Panc1 (cell line): Measurements from ENCODE around the gene NGF. TPM values are rescaled to one million over a fixed set of nuclear protein-coding genes. Genes with fewer than 3 reads are reported as not detected.

Experiments used
- ATAC-seq: fragments of 200-7000 bp; cut with Tn5 transposase; 2 replicates; pipeline ENCODE4 v1.9.1; 2020; ENCODE audit warnings: mild to moderate bottlenecking, moderate library complexity
- BruUV-seq: library from RNA; stranded (reverse); fragments of 400-500 nt; replicated peaks from 2 replicates; lab custom pipeline; 2021; lab: Mats Ljungman, UMichigan
- CTCF ChIA-PET: fragments of 300-600 bp; sonication (Branson Sonifier 250); formaldehyde crosslinking; loops from one replicate; lab custom pipeline; 2022; ENCODE audit warnings: antibody characterized with exemption; lab: Charles Lee
- POLR2A ChIA-PET: fragments of 300-600 bp; sonication (Branson Sonifier 250); formaldehyde crosslinking; loops from one replicate; lab custom pipeline; 2022; ENCODE audit warnings: antibody characterized with exemption; lab: Charles Lee
- DNase-seq: peaks from one replicate; pipeline ENCODE4 v3.0.0-alpha.2; 2010; ENCODE audit warnings: low read depth, low spot score
- H3K27ac ChIP-seq: 2 replicates; pipeline ENCODE4 v1.5.1; 2011; ENCODE audit warnings: mild to moderate bottlenecking, low read length, inconsistent platforms
- H3K27me3 ChIP-seq: fragments of 200-500 bp; sonication (Bioruptor generic); 2 replicates; pipeline ENCODE4 v1.6.0; 2014; ENCODE audit warnings: low read length, inconsistent platforms; ENCODE audit not compliant: control insufficient read depth, insufficient read depth
- H3K36me3 ChIP-seq: fragments of 200-500 bp; sonication (Bioruptor generic); 2 replicates; pipeline ENCODE4 v1.5.1; 2014; ENCODE audit warnings: inconsistent platforms, mild to moderate bottlenecking, low read length, moderate library complexity; ENCODE audit not compliant: control insufficient read depth, insufficient read depth
- H3K4me1 ChIP-seq: 2 replicates; pipeline ENCODE4 v1.5.1; 2011; ENCODE audit warnings: inconsistent platforms, mild to moderate bottlenecking, low read length, moderate library complexity; ENCODE audit not compliant: control insufficient read depth, insufficient read depth
- H3K4me3 ChIP-seq, 2 experiments: 2 replicates each; pipeline ENCODE4 v1.5.1; 2011 to 2012; ENCODE audit warnings: low read depth in 2 of 2, low read length in 2 of 2, mild to moderate bottlenecking in 2 of 2, inconsistent platforms in 1 of 2, moderate library complexity in 1 of 2
- H3K9me3 ChIP-seq: fragments of 200-500 bp; sonication (Bioruptor generic); 2 replicates; pipeline ENCODE4 v1.5.1; 2014; ENCODE audit warnings: low read depth, mild to moderate bottlenecking, inconsistent platforms, low read length, moderate library complexity; ENCODE audit not compliant: control insufficient read depth, insufficient read depth
- POLR2AphosphoS5 ChIP-seq: IDR thresholded peaks from 2 replicates; pipeline ENCODE4 v1.6.1; 2012; ENCODE audit warnings: mild to moderate bottlenecking, low read depth, low read length, moderate library complexity
- SIN3A ChIP-seq: IDR thresholded peaks from 2 replicates; pipeline ENCODE4 v1.6.1; 2012; ENCODE audit warnings: low read depth, mild to moderate bottlenecking, low read length, moderate library complexity, borderline replicate concordance; ENCODE audit not compliant: insufficient read depth
- TCF7L2 ChIP-seq: IDR thresholded peaks from 2 replicates; pipeline ENCODE4 v1.6.1; 2011; ENCODE audit warnings: mild to moderate bottlenecking, low read depth, low read length, inconsistent platforms
- in situ Hi-C: cut with HindIII; loops from 2 replicates; pipeline ENCODE4 v1.10.0; 2016; ENCODE audit warnings: low sequenced_read_pairs, low pct_unique_long_range_greater_than_20kb
- intact Hi-C: fragments of 100-400 bp; cut with micrococcal nuclease; formaldehyde crosslinking; loops from one replicate; pipeline ENCODE4 v1.10.0; 2022; ENCODE audit not compliant: unreplicated experiment
- total RNA-seq: library from RNA; stranded (reverse); gene quantifications from one replicate; pipeline ENCODE4 v1.2.1, GENCODE V29; 2021; ENCODE audit not compliant: unreplicated experiment
- TF ChIP-seq, protein P1 (sequence below), 2 experiments: IDR thresholded peaks; 2 replicates each; pipeline ENCODE4 v1.6.1; 2011 to 2012; ENCODE audit warnings: low read depth in 2 of 2, control low read depth in 1 of 2, low read length in 1 of 2, mild to moderate bottlenecking in 1 of 2, moderate library complexity in 1 of 2; ENCODE audit not compliant: insufficient read depth in 1 of 2
- TF ChIP-seq, protein P2 (sequence below): fragments of 450-650 bp; IDR thresholded peaks from 2 replicates; pipeline ENCODE4 v1.5.1; 2017; ENCODE audit warnings: mild to moderate bottlenecking

The NGF gene
- total RNA-seq, 1 experiment from 2014 or later = not detected

DNA sequence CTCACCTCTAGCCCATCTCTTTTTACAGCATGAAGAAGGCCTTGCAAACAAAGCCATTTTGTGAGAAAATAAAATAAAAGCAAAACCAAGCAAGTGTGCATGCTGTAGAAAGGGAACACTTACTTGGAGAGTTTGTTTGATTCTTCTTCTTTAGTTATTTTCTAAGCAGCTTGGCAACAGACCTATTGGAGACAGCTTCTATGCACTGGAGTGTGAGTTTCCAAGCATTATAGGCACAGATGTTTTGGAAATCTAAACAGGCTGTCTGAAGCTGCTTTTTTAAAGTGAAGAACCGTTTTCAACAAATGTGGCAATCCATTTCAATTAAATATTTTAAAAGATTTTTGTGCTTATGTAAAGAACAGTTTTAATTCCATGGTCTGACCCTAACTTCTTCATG lies 76.6 kb downstream of the NGF start:
- H3K27me3 ChIP-seq = no peaks in the 10 kb centered on the region
- no peak for TF ChIP-seq TCF7L2
- TF ChIP-seq, protein P1, sequence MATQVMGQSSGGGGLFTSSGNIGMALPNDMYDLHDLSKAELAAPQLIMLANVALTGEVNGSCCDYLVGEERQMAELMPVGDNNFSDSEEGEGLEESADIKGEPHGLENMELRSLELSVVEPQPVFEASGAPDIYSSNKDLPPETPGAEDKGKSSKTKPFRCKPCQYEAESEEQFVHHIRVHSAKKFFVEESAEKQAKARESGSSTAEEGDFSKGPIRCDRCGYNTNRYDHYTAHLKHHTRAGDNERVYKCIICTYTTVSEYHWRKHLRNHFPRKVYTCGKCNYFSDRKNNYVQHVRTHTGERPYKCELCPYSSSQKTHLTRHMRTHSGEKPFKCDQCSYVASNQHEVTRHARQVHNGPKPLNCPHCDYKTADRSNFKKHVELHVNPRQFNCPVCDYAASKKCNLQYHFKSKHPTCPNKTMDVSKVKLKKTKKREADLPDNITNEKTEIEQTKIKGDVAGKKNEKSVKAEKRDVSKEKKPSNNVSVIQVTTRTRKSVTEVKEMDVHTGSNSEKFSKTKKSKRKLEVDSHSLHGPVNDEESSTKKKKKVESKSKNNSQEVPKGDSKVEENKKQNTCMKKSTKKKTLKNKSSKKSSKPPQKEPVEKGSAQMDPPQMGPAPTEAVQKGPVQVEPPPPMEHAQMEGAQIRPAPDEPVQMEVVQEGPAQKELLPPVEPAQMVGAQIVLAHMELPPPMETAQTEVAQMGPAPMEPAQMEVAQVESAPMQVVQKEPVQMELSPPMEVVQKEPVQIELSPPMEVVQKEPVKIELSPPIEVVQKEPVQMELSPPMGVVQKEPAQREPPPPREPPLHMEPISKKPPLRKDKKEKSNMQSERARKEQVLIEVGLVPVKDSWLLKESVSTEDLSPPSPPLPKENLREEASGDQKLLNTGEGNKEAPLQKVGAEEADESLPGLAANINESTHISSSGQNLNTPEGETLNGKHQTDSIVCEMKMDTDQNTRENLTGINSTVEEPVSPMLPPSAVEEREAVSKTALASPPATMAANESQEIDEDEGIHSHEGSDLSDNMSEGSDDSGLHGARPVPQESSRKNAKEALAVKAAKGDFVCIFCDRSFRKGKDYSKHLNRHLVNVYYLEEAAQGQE (IDR thresholded peaks at IDR 0.05; ENCODE audit: insufficient read depth in 1 of 2, low read depth in 2 of 2, low read length in 1 of 2) = no peak
- TF ChIP-seq SIN3A = no peak
- TF ChIP-seq, protein P2, sequence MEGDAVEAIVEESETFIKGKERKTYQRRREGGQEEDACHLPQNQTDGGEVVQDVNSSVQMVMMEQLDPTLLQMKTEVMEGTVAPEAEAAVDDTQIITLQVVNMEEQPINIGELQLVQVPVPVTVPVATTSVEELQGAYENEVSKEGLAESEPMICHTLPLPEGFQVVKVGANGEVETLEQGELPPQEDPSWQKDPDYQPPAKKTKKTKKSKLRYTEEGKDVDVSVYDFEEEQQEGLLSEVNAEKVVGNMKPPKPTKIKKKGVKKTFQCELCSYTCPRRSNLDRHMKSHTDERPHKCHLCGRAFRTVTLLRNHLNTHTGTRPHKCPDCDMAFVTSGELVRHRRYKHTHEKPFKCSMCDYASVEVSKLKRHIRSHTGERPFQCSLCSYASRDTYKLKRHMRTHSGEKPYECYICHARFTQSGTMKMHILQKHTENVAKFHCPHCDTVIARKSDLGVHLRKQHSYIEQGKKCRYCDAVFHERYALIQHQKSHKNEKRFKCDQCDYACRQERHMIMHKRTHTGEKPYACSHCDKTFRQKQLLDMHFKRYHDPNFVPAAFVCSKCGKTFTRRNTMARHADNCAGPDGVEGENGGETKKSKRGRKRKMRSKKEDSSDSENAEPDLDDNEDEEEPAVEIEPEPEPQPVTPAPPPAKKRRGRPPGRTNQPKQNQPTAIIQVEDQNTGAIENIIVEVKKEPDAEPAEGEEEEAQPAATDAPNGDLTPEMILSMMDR = no peak
- TF ChIP-seq POLR2AphosphoS5 = no peak
- H3K27ac ChIP-seq = no peak overlapping the region
- H3K4me1 ChIP-seq = no peaks in the 10 kb centered on the region
- ChIA-PET POLR2A (no interaction called here), CTCF (no interaction called here)
- ATAC-seq = no peak
- H3K36me3 ChIP-seq = no peaks in the 10 kb centered on the region
- intact Hi-C loops (no loop called here), in situ Hi-C loops (no loop called here)
- BruUV-seq = no TSS peak
- no peak overlapping the region for H3K4me3 ChIP-seq
- no peaks in the 10 kb centered on the region for H3K9me3 ChIP-seq
- DNase-seq = no peak

DNA sequence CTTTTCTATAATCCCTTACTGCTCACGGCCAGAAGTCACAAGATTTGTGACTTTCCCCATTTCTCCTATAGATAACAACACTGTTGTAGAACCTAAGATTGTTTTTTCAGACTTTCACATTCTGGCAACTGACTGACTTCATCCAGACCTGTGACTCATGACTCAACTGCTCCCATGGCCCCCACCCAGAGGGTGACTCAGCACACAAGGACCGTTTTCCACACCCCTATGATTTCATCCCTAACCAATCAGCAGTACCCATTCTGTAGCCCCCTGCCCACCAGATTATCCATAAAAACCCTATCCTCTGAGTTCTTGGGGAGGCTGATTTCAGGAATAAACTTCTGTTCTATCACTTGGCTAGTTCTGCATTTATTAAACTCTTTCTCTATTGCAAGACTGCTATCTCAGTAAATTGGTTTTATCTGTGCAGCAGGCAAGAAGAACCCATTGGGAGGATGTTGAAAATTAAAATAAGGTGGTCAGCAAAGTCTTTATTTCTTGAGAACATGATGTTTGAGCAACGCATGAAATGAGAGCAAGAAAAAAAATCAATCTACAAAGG lies 79.7 kb downstream of the NGF start:
- Histone ChIP-seq H3K4me1 (no peaks in the 10 kb centered on the region), H3K36me3 (no peaks in the 10 kb centered on the region), H3K4me3 (no peak overlapping the region), H3K27me3 (no peaks in the 10 kb centered on the region), H3K27ac (no peak overlapping the region), H3K9me3 (no peaks in the 10 kb centered on the region)
- in situ Hi-C loops = no loop called here
- ATAC-seq = no peak
- intact Hi-C loops = no loop called here
- no TSS peak for BruUV-seq
- CTCF ChIA-PET = no interaction called here
- TF ChIP-seq, protein P1 (IDR thresholded peaks at IDR 0.05; ENCODE audit: insufficient read depth in 1 of 2, low read depth in 2 of 2, low read length in 1 of 2) = no peak
- TF ChIP-seq, protein P2 = no peak
- TF ChIP-seq POLR2AphosphoS5 (no peak), TCF7L2 (no peak), SIN3A (no peak)
- DNase-seq = no peak
- POLR2A ChIA-PET = no interaction called here
